Mammary epithelial cell (primary cell): ENCODE results near the gene HACD1.

ENCODE experiments used
- EZH2 ChIP-seq: IDR thresholded peaks from 2 replicates; pipeline ENCODE4 v1.6.1; 2012; ENCODE audit warnings: low read length, inconsistent platforms, borderline replicate concordance
- TF ChIP-seq, protein P1 (sequence below), 2 donors: IDR thresholded peaks in 1 of 2; conservative IDR thresholded peaks in 1 of 2; 2 replicates each; pipeline ENCODE4 v1.5.1; 2011 to 2012; ENCODE audit warnings: inconsistent platforms in 2 of 2, low read length in 2 of 2, mild to moderate bottlenecking in 2 of 2, control low read depth in 1 of 2, low read depth in 1 of 2; ENCODE audit not compliant: insufficient read depth in 1 of 2; ENCODE audit errors: extremely low read depth in 1 of 2

DNA sequence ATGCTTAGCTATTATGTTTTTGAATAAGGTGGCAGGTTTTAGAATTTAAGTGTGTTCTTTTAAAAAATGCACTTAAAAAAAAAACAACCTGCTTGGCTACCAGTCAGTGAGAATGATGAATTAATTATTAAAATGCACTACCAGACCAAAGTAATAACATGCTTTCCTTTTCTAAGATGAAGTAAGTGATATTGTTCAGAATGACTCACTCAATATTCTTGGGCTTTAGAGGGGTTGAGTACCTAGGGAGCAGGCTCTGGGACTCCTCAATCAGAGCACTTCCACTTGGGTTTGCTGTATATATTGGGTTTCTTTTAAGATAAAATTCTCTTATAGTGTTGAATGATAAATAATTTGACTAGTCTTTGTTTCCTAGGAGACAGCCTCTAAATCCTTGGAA lies 35.4 kb upstream of the HACD1 start:
- TF ChIP-seq, protein P1, sequence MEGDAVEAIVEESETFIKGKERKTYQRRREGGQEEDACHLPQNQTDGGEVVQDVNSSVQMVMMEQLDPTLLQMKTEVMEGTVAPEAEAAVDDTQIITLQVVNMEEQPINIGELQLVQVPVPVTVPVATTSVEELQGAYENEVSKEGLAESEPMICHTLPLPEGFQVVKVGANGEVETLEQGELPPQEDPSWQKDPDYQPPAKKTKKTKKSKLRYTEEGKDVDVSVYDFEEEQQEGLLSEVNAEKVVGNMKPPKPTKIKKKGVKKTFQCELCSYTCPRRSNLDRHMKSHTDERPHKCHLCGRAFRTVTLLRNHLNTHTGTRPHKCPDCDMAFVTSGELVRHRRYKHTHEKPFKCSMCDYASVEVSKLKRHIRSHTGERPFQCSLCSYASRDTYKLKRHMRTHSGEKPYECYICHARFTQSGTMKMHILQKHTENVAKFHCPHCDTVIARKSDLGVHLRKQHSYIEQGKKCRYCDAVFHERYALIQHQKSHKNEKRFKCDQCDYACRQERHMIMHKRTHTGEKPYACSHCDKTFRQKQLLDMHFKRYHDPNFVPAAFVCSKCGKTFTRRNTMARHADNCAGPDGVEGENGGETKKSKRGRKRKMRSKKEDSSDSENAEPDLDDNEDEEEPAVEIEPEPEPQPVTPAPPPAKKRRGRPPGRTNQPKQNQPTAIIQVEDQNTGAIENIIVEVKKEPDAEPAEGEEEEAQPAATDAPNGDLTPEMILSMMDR (conservative IDR thresholded peaks at IDR 0.05 in 1 of 2, IDR thresholded peaks at IDR 0.05 in 1 of 2; ENCODE audit: extremely low read depth in 1 of 2, insufficient read depth in 1 of 2, low read depth in 1 of 2, low read length in 2 of 2): no peak
- no peak for TF ChIP-seq EZH2
